Fibroblast of skin of left quadriceps (primary cell): ENCODE data around the gene RAB9A.
"Not testable (repeated sequence)": the region's sequence is repeated elsewhere in the genome, so short reads cannot be mapped to it uniquely, and the experiment has no call there.

Experiments
- DNase-seq, 2 experiments: peaks; one replicate each; pipeline ENCODE4 v3.0.0-alpha.2; 2013; ENCODE audit warnings: low read depth in 2 of 2

The RAB9A gene, protein sequence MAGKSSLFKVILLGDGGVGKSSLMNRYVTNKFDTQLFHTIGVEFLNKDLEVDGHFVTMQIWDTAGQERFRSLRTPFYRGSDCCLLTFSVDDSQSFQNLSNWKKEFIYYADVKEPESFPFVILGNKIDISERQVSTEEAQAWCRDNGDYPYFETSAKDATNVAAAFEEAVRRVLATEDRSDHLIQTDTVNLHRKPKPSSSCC

GRCh38 chrX:13688958-13689740 is at the start of gene RAB9A:
RAB9A (plus strand) TSS chrX:13689128; CDS start chrX:13708747, 19,619 bp downstream.
- peak; percentile 28 to 36 for DNase-seq

DNA sequence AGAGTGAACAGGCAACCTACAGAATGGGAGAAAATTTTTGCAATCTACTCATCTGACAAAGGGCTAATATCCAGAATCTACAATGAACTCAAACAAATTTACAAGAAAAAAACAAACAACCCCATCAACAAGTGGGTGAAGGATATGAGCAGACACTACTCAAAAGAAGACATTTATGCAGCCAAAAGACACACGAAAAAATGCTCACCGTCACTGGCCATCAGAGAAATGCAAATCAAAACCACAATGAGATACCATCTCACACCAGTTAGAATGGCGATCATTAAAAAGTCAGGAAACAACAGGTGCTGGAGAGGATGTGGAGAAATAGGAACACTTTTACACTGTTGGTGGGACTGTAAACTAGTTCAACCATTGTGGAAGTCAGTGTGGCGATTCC is 47.2 kb upstream of the RAB9A start:
- not testable (repeated sequence) for DNase-seq

DNA sequence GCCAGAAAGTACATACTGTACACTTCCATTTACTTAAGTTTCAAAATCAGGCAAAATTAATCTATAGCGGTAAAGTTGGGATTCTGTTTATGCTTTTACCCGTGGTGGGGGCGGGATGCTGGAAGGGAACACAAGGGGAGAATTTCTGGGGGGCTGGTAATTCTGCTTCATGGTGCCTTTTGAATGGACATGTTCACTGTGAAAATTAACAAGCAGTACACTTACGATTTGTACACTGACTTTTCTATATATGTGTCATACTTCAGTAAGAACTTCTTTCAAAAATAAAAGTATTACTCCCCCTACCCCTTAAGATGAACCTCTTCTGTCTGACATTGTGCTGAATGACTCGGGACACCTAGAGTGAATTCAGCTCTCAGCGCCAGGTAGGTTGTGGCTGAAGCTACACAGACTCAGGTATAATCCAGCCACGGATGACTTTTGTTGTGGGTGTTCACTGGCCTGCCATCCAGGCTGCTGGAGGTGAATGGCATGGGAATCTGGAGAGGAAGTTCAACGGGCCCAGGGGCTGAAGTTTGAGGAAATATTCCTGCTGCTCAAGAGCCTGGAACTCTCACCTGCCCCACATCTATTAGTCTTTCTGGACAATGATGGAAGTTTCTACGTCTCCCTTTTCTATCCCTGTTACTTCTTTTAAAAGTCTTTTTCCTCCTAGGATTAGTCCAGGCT is 43.3 kb upstream of the RAB9A start:
- no peak for DNase-seq

DNA sequence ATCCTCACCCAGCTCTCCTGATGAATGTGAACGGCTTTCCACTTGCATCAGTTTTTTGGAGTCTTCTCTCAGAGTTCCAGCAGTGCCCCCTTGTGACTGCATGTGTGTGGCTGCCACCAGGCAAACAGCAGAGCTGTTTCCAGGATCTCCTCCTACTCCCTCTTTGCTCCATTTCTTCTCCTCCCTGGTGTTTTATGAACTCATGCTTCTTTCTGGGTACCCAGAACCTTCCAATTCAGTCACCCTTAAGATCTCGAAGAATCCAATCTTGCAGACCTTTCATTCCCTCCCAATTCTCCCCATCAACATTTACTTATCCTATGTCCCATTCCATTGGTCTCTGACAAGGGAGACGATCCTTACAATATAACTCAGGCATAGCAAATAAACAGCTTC is 42.8 kb upstream of the RAB9A start:
- peak in 1 of 2 experiments; percentile 50 for DNase-seq

- no peak for DNase-seq
These were observed 41.2 kb upstream of the RAB9A start for GRCh38 chrX:13647709-13648212.

GRCh38 chrX:13648336-13648735 is 40.6 kb upstream of the RAB9A start:
- not testable (repeated sequence) for DNase-seq

GRCh38 chrX:13649838-13650237 is 39.1 kb upstream of the RAB9A start:
- peak in 1 of 2 experiments; percentile 52 for DNase-seq

- DNase-seq = no peak
These were observed 38.6 kb upstream of the RAB9A start for GRCh38 chrX:13650318-13650717.

GRCh38 chrX:13651150-13651549 is 37.8 kb upstream of the RAB9A start:
- no peak for DNase-seq

DNA sequence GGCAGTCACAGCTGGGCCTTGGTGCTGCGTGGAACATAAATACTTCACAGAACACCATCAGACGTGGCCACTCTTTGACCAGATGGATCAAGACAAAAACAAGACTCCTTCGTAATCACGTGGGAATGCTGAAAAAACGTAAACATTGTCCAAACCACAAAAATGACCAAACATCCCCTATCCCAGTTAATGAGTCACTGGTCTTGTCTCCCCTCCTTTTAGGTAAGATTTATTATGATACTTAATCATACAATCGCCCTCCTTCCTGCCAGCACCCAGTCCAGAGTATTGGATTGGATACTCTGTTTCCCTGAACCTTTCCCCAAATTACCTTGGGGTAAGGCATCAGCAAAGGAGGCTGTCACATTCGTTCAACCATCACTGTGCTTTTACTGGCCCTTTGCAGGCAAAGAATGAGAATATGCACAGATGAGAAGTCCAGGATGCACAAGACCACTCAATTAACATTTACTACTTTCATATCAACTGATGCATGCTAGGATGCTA is 36.6 kb upstream of the RAB9A start:
- peak; percentile 77 to 83 for DNase-seq

DNA sequence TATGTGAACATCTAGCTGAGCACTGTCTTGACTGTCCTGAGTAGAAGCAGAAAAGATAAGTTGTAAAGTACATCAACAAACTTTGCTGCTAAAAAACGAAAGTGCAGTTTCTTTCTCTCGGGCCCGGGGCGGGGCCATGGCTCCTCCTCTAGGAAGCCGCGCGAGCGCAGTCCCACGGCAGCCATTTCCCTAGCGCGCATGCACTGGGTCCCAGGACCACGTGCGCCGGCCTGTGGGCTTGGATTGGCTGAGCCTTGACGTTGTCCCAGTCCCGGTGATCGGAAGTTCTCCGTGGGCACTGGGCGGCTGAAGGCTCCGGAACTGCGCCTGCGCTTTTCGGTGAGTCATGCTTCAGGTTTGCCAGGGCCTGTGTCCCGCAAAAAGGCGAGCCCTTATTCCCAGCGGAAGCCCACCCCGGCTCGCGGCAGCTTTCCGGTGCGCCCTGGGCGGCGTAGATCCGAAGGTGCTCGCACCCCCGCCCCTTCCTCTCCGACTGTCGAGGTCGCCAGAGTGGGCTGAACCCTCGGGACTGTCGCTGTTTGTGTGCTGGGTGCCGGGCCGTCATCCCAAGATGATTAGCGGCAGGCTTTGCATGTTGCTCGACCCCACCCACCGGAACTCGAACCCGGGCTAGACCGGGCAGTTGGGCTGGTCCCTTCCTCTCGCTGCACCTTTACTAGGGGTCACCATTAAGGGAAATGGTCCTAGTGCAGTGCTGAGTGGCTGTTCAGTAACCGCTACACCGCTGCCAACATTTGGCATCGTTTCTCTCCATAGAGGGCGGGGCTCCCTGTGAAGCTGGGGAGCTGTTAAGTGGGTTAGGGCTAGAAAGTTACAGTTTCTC is 35.9 kb upstream of the RAB9A start, which contains the start of gene TCEANC:
Gene TCEANC, plus strand, starts transcription at position 292 of the 844 bp plus-strand sequence. CDS start 9,368 bp downstream, outside the sequence.
- peak; percentile 93 for DNase-seq

DNA sequence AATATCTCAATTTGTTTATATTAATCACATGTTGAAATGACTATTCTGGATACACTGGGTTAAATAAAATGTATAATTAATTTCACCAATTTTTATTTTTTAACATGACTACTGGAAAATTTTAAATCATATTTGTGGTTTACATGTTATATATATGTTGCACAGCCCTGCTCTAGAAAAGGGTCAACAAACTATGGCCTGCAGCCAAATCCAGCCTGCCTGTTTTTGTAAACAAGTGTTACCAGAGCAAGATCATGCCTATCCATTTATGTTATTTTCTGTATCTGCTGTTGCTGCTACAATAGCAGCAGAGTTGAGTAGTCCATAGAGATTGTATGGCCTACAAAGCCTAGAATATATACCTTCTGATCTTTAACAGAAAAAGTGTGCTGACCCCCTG is 34.8 kb upstream of the RAB9A start:
- DNase-seq = no peak

DNA sequence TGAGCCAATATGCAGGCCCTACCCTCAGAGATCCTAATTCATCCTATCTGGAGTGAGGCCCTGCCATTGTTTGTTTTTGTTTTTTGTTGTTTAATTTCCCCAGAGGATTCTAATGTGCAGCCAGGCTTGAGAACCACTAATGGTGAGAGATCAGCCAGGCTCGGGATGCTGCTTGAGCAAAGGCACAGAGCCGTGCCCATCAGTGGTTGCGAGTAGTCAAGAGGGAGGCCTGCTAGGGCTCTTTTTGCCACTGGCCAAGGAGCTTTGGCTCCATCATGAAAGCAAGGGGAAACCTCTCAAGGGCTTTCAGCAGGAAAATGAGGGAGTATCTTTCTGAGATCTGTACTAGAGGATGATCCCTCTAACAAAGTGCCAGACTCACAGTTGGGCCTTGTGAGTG is 33.3 kb upstream of the RAB9A start:
- DNase-seq = no peak

GRCh38 chrX:13658602-13659001 is 30.3 kb upstream of the RAB9A start:
- no peak for DNase-seq

GRCh38 chrX:13659063-13659462 is 29.9 kb upstream of the RAB9A start:
- no peak for DNase-seq

- no peak for DNase-seq
These were observed 27.1 kb upstream of the RAB9A start for GRCh38 chrX:13661735-13662288.

GRCh38 chrX:13662355-13662791 is 26.6 kb upstream of the RAB9A start:
- DNase-seq = peak; percentile 70

DNA sequence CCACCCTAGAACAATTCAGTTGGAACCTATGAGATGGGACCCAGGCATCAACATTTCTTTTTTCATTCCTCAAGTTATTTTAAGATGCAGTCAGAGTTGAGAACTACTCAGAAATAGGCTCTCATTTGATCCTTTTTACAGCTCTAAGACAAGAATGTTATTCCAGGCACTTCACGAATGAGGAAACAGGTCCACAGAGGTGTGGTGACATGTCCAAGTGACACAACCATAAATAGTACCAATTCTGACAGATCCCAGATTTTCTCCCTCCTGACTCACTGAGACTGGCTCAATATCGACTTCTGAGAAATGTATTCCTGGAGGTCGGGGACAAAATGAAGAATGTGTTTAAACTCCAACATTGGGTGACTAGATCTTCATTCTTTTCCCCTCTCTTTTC is 24.9 kb upstream of the RAB9A start:
- no peak for DNase-seq

DNA sequence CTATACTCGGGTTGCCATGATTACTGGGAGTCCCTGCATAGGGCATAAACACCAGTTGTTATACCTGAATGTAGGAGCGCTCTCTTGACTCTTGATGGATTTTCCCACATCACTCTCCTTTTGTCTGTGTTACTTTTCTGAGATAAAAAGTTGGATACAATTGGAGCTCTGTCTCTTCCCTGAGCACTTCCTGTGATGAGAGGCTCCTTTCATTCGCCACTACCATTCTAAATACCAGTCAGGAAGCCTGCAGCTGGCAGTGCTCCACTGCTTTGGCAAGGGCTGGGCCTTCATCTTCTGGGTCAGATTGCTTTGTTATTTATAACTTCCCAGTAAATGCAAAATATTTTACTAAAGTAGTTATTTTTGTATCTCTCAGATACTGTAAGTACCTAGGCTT is 22.1 kb upstream of the RAB9A start:
- no peak for DNase-seq

GRCh38 chrX:13667919-13668318 is 21.0 kb upstream of the RAB9A start:
- no peak for DNase-seq

GRCh38 chrX:13669246-13669737 is 19.6 kb upstream of the RAB9A start:
- DNase-seq = peak; percentile 83 to 84
